ENCODE data around the gene ASTN2. TPM values are rescaled to one million over a fixed set of nuclear protein-coding genes. Genes with fewer than 3 reads are reported as not detected.

Gene ASTN2
- total and polyA plus RNA-seq, 9 of the 15 experiments (the other 6 are each of a cell fraction or from before 2014, with no cell fraction given): 0.56 to 3.5 (median 1.9) TPM

DNA sequence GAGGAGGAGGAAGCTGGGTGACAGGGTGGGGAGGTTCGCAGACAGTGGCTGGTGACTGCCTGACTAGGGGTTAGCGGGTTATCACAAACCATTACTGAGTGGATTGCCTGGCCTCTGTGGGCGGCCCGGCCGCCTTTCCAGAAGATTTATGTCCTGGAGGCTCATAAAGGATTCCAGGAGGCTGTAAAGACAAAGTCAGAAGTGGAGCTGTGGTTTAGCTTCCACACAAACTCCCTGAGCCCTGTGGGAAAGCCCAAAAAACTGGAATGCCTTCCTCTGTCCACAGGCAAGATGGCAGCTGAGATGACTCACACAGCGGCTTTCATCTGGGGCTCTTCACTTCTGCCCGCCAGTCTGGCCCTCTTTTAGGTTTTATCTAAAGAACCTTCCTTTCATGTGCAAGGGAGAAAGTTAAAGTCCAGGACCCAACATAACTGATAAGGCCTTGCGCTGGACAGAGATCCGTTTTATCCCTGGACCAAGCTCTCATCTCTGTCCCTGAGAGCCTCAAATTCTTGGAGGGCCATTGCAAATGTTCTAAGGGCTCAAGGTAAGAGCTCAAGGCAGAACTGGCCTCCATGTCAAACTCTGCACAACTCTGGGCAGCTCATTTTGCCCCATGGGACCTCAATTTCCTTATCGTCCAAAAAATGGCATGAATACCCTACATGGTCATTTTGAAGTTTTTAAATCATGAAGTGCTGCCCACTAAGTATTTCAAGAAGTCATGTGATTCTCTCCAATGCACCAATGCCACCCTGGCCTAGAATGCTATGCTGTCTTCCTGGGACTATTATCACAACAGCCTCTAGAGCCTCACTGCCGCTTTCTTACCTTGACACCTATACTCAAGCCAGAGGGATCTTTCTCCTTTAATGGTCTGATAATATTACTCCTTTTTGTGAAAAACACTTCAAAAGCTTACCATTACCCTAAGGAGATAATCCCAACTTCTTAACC is 977.2 kb downstream of the ASTN2 start (continued):
- TF ChIP-seq ZNF133 (CRISPR knock-in tag; IDR thresholded peaks at IDR 0.05): no peak
- TF ChIP-seq, protein P1, sequence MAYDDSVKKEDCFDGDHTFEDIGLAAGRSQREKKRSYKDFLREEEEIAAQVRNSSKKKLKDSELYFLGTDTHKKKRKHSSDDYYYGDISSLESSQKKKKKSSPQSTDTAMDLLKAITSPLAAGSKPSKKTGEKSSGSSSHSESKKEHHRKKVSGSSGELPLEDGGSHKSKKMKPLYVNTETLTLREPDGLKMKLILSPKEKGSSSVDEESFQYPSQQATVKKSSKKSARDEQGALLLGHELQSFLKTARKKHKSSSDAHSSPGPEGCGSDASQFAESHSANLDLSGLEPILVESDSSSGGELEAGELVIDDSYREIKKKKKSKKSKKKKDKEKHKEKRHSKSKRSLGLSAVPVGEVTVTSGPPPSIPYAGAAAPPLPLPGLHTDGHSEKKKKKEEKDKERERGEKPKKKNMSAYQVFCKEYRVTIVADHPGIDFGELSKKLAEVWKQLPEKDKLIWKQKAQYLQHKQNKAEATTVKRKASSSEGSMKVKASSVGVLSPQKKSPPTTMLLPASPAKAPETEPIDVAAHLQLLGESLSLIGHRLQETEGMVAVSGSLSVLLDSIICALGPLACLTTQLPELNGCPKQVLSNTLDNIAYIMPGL (CRISPR knock-in tag; IDR thresholded peaks at IDR 0.05): no peak
- TF ChIP-seq ZNF232 (CRISPR knock-in tag; IDR thresholded peaks at IDR 0.05): no peak
- TF ChIP-seq POLR2AphosphoS5 (IDR thresholded peaks at IDR 0.05; ENCODE audit: control insufficient read depth, insufficient read depth, low read depth, low read length): no peak
- TF ChIP-seq ZNF778 (CRISPR knock-in tag; IDR thresholded peaks at IDR 0.05): no peak
- no peak for TF ChIP-seq PHTF2 (CRISPR knock-in tag; IDR thresholded peaks at IDR 0.05)
- peak; percentile 24; the same call in 1 of the 2 replicates for TF ChIP-seq PTTG1 (tag; IDR thresholded peaks at IDR 0.05; ENCODE audit: low read depth)
- TF ChIP-seq, protein P2, sequence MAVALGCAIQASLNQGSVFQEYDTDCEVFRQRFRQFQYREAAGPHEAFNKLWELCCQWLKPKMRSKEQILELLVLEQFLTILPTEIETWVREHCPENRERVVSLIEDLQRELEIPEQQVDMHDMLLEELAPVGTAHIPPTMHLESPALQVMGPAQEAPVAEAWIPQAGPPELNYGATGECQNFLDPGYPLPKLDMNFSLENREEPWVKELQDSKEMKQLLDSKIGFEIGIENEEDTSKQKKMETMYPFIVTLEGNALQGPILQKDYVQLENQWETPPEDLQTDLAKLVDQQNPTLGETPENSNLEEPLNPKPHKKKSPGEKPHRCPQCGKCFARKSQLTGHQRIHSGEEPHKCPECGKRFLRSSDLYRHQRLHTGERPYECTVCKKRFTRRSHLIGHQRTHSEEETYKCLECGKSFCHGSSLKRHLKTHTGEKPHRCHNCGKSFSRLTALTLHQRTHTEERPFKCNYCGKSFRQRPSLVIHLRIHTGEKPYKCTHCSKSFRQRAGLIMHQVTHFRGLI (CRISPR knock-in tag; IDR thresholded peaks at IDR 0.05): no peak
- TF ChIP-seq, protein P3, sequence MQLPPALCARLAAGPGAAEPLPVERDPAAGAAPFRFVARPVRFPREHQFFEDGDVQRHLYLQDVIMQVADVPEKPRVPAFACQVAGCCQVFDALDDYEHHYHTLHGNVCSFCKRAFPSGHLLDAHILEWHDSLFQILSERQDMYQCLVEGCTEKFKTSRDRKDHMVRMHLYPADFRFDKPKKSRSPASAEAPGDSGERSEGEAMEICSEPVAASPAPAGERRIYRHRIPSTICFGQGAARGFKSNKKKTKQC (CRISPR knock-in tag; IDR thresholded peaks at IDR 0.05): no peak
- peak; percentile 61 for TF ChIP-seq TRIM28 (IDR thresholded peaks at IDR 0.05)
- no peak for TF ChIP-seq NCOA4 (IDR thresholded peaks at IDR 0.05; ENCODE audit: partially characterized antibody)
- TF ChIP-seq SIN3B (IDR thresholded peaks at IDR 0.05; ENCODE audit: low read depth): no peak
- TF ChIP-seq, protein P4, sequence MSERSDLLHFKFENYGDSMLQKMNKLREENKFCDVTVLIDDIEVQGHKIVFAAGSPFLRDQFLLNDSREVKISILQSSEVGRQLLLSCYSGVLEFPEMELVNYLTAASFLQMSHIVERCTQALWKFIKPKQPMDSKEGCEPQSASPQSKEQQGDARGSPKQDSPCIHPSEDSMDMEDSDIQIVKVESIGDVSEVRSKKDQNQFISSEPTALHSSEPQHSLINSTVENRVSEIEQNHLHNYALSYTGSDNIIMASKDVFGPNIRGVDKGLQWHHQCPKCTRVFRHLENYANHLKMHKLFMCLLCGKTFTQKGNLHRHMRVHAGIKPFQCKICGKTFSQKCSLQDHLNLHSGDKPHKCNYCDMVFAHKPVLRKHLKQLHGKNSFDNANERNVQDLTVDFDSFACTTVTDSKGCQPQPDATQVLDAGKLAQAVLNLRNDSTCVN (CRISPR knock-in tag; IDR thresholded peaks at IDR 0.05): no peak
- no peak for TF ChIP-seq CHCHD3 (CRISPR knock-in tag; IDR thresholded peaks at IDR 0.05)
- no peak for TF ChIP-seq SPI1 (IDR thresholded peaks at IDR 0.05; ENCODE audit: borderline replicate concordance, low read depth, low read length)
- TF ChIP-seq, protein P5, sequence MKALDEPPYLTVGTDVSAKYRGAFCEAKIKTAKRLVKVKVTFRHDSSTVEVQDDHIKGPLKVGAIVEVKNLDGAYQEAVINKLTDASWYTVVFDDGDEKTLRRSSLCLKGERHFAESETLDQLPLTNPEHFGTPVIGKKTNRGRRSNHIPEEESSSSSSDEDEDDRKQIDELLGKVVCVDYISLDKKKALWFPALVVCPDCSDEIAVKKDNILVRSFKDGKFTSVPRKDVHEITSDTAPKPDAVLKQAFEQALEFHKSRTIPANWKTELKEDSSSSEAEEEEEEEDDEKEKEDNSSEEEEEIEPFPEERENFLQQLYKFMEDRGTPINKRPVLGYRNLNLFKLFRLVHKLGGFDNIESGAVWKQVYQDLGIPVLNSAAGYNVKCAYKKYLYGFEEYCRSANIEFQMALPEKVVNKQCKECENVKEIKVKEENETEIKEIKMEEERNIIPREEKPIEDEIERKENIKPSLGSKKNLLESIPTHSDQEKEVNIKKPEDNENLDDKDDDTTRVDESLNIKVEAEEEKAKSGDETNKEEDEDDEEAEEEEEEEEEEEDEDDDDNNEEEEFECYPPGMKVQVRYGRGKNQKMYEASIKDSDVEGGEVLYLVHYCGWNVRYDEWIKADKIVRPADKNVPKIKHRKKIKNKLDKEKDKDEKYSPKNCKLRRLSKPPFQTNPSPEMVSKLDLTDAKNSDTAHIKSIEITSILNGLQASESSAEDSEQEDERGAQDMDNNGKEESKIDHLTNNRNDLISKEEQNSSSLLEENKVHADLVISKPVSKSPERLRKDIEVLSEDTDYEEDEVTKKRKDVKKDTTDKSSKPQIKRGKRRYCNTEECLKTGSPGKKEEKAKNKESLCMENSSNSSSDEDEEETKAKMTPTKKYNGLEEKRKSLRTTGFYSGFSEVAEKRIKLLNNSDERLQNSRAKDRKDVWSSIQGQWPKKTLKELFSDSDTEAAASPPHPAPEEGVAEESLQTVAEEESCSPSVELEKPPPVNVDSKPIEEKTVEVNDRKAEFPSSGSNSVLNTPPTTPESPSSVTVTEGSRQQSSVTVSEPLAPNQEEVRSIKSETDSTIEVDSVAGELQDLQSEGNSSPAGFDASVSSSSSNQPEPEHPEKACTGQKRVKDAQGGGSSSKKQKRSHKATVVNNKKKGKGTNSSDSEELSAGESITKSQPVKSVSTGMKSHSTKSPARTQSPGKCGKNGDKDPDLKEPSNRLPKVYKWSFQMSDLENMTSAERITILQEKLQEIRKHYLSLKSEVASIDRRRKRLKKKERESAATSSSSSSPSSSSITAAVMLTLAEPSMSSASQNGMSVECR (CRISPR knock-in tag; IDR thresholded peaks at IDR 0.05): no peak

Measured in K562 (cell line).